Measurements from ENCODE around the gene MAP6D1. TPM values are rescaled to one million over a fixed set of nuclear protein-coding genes. Genes with fewer than 3 reads are reported as not detected.
"Not testable (repeated sequence)": the region's sequence is repeated elsewhere in the genome, so short reads cannot be mapped to it uniquely, and the experiment has no call there.

The MAP6D1 gene
- total RNA-seq, 1 experiment from 2014 or later = 7.1 TPM

- Histone ChIP-seq H3K14ac (ENCODE audit: insufficient read depth, low read length) (no peak overlapping the region), H3K27ac (ENCODE audit: insufficient read length, low read depth, low read length) (no peak overlapping the region), H4K91ac (ENCODE audit: insufficient read length, low read depth, low read length) (no peak overlapping the region), H3K4ac (ENCODE audit: low read depth, low read length) (no peak overlapping the region), H4K20me1 (ENCODE audit: control insufficient read depth, insufficient read depth, insufficient read length) (no peaks in the 10 kb centered on the region), H2AK5ac (ENCODE audit: insufficient read length, low read length) (no peak overlapping the region), H3K9me3 (ENCODE audit: control insufficient read depth, low read depth, low read length) (no peaks in the 10 kb centered on the region), H3K56ac (ENCODE audit: insufficient read length, low read depth, low read length) (no peak overlapping the region), H2BK5ac (ENCODE audit: insufficient read length, low read length) (no peak overlapping the region), H2BK12ac (ENCODE audit: insufficient read length, low read depth, low read length) (no peak overlapping the region), H3K9ac (ENCODE audit: extremely low read depth, insufficient read length, low read length) (no peak overlapping the region), H3K79me2 (ENCODE audit: insufficient read depth, low read length) (no peaks in the 10 kb centered on the region), H3K4me2 (ENCODE audit: insufficient read depth, insufficient read length, low read length) (no peak overlapping the region), H3K4me1 (ENCODE audit: insufficient read depth, low read length) (no peaks in the 10 kb centered on the region), H2AFZ (ENCODE audit: low read length) (no peak overlapping the region), H3K79me1 (ENCODE audit: insufficient read depth, low read depth, low read length, poor library complexity, severe bottlenecking) (no peaks in the 10 kb centered on the region), H3K18ac (ENCODE audit: insufficient read length, low read depth, low read length) (no peak overlapping the region), H2BK15ac (ENCODE audit: low read depth, low read length) (no peak overlapping the region), H3K23ac (ENCODE audit: insufficient read length, low read depth, low read length) (no peak overlapping the region), H3K23me2 (ENCODE audit: insufficient read length, low read depth, low read length, poor library complexity, severe bottlenecking) (no peaks in the 10 kb centered on the region), H3K27me3 (ENCODE audit: insufficient read depth, low read length) (no peaks in the 10 kb centered on the region), H2BK120ac (ENCODE audit: low read depth, low read length, poor library complexity, severe bottlenecking) (no peak overlapping the region), H3T11ph (ENCODE audit: low read length) (no peak overlapping the region), H4K5ac (ENCODE audit: insufficient read length, low read depth, low read length) (no peak overlapping the region), H2BK20ac (ENCODE audit: low read depth, low read length, poor library complexity, severe bottlenecking) (no peak overlapping the region), H4K8ac (replicated peaks; ENCODE audit: insufficient read length, low read depth, low read length) (no peak overlapping the region)
- H3K4me1 Mint-ChIP-seq = no peaks in the 10 kb centered on the region
- H3K36me3 Mint-ChIP-seq (ENCODE audit: insufficient read depth in 1 of 3, low read depth in 3 of 3) = peaks cover 37 to 85% (median 80%) of the 10 kb centered on the region in 3 experiments
- DNase-seq = no peak
- peak overlapping the region in 2 of 3 experiments; percentile 13 to 14; a peak in 2 of 7 replicates for H3K27ac Mint-ChIP-seq
- TF ChIP-seq CTCF (conservative IDR thresholded peaks at IDR 0.05) = no peak
- no peak overlapping the region for H3K4me3 Mint-ChIP-seq
- H3K27me3 Mint-ChIP-seq (ENCODE audit: low read depth) = no peaks in the 10 kb centered on the region
- WGBS (ENCODE audit: extremely low coverage, insufficient read length, low lambda C conversion rate) = no CpG with 5 or more reads among the region's 4 CpGs
- no peaks in the 10 kb centered on the region for H3K9me3 Mint-ChIP-seq
Observed at GRCh38 chr3:183789826-183790225, 35.6 kb downstream of the MAP6D1 start.

GRCh38 chr3:183784503-183784902 lies 40.9 kb downstream of the MAP6D1 start:
- H3K36me3 Mint-ChIP-seq (ENCODE audit: insufficient read depth in 1 of 3, low read depth in 3 of 3) = peaks cover 45 to 86% (median 83%) of the 10 kb centered on the region in 3 experiments; a peak in 6 of 7 replicates
- H3K27ac Mint-ChIP-seq; H3K4me1 ChIP-seq (ENCODE audit: insufficient read depth, low read length); H3K23me2 ChIP-seq (ENCODE audit: insufficient read length, low read depth, low read length, poor library complexity, severe bottlenecking); H3T11ph ChIP-seq (ENCODE audit: low read length); H2BK12ac ChIP-seq (ENCODE audit: insufficient read length, low read depth, low read length); H4K20me1 ChIP-seq (ENCODE audit: control insufficient read depth, insufficient read depth, insufficient read length); H3K9me3 ChIP-seq (ENCODE audit: control insufficient read depth, low read depth, low read length); H3K79me2 ChIP-seq (ENCODE audit: insufficient read depth, low read length); H3K4ac ChIP-seq (ENCODE audit: low read depth, low read length); H3K9ac ChIP-seq (ENCODE audit: extremely low read depth, insufficient read length, low read length); H2BK20ac ChIP-seq (ENCODE audit: low read depth, low read length, poor library complexity, severe bottlenecking); H3K27me3 Mint-ChIP-seq (ENCODE audit: low read depth); H4K5ac ChIP-seq (ENCODE audit: insufficient read length, low read depth, low read length); H3K9me3 Mint-ChIP-seq; DNase-seq; H3K4me3 Mint-ChIP-seq; H3K14ac ChIP-seq (ENCODE audit: insufficient read depth, low read length); H4K8ac ChIP-seq (replicated peaks; ENCODE audit: insufficient read length, low read depth, low read length); H3K79me1 ChIP-seq (ENCODE audit: insufficient read depth, low read depth, low read length, poor library complexity, severe bottlenecking); H3K23ac ChIP-seq (ENCODE audit: insufficient read length, low read depth, low read length); H3K4me1 Mint-ChIP-seq; H3K27me3 ChIP-seq (ENCODE audit: insufficient read depth, low read length); H2BK15ac ChIP-seq (ENCODE audit: low read depth, low read length); H3K4me2 ChIP-seq (ENCODE audit: insufficient read depth, insufficient read length, low read length); H2BK5ac ChIP-seq (ENCODE audit: insufficient read length, low read length); H3K56ac ChIP-seq (ENCODE audit: insufficient read length, low read depth, low read length); H3K27ac ChIP-seq (ENCODE audit: insufficient read length, low read depth, low read length); H4K91ac ChIP-seq (ENCODE audit: insufficient read length, low read depth, low read length); H2AK5ac ChIP-seq (ENCODE audit: insufficient read length, low read length); H2BK120ac ChIP-seq (ENCODE audit: low read depth, low read length, poor library complexity, severe bottlenecking); H3K18ac ChIP-seq (ENCODE audit: insufficient read length, low read depth, low read length); H2AFZ ChIP-seq (ENCODE audit: low read length): not testable (repeated sequence)
- no CpG with 5 or more reads among the region's 10 CpGs for WGBS (ENCODE audit: extremely low coverage, insufficient read length, low lambda C conversion rate)

Measured in H9 (cell line).